K562 (cell line): ENCODE measurements around the gene ERRFI1. TPM values are rescaled to one million over a fixed set of nuclear protein-coding genes. Genes with fewer than 3 reads are reported as not detected.
A peak's percentile ranks its signal among the peaks of the same experiment; 100 is the strongest.

Source experiments
- CREB3L1 ChIP-seq: fragments of 450-650 bp; IDR thresholded peaks from 2 replicates; pipeline ENCODE4 v1.6.1; 2014; ENCODE audit warnings: low read depth, mild to moderate bottlenecking, moderate library complexity, borderline replicate concordance
- FOS ChIP-seq: IDR thresholded peaks from 3 replicates; pipeline ENCODE4 v1.6.1; 2011; ENCODE audit not compliant: insufficient read length; ENCODE audit errors: extremely low read depth
- FOXK1 ChIP-seq: sonication (generic); formaldehyde crosslinking; IDR thresholded peaks from 2 replicates; pipeline ENCODE4 v1.8.0; 2022; ENCODE audit warnings: missing genetic modification reagents, mild to moderate bottlenecking, borderline replicate concordance
- POLR2G ChIP-seq: fragments of 200-400 bp; formaldehyde crosslinking; IDR thresholded peaks from 2 replicates; pipeline ENCODE4 v1.6.1; 2017; ENCODE audit warnings: low read depth, mild to moderate bottlenecking, antibody characterized with exemption, low read length, moderate library complexity
- RB1 ChIP-seq: fragments of 450-650 bp; IDR thresholded peaks from 2 replicates; pipeline ENCODE4 v1.6.1; 2017; ENCODE audit warnings: low read depth, mild to moderate bottlenecking
- RBM22 ChIP-seq: fragments of 200-400 bp; formaldehyde crosslinking; IDR thresholded peaks from 2 replicates; pipeline ENCODE4 v1.6.1; 2018; ENCODE audit warnings: low read length, low read depth; ENCODE audit not compliant: poor library complexity, severe bottlenecking
- TEAD1 ChIP-seq, 2 experiments: fragments of 450-650 bp in 1 of 2; sonication (generic) in 1 of 2; formaldehyde crosslinking; IDR thresholded peaks; 2 replicates each; pipeline versions ENCODE4 v1.4.0 to v1.8.0; 2020 to 2022; ENCODE audit warnings: mild to moderate bottlenecking in 2 of 2, missing genetic modification reagents in 1 of 2
- YY1 ChIP-seq, 3 experiments: IDR thresholded peaks; 2 replicates each; pipeline ENCODE4 v1.6.1; 2011; ENCODE audit warnings: low read length in 2 of 3, mild to moderate bottlenecking in 2 of 3, moderate library complexity in 2 of 3, borderline replicate concordance in 1 of 3, control low read depth in 1 of 3, low read depth in 1 of 3; ENCODE audit not compliant: insufficient read depth in 3 of 3, insufficient replicate concordance in 2 of 3, control insufficient read depth in 1 of 3, insufficient read length in 1 of 3; ENCODE audit errors: extremely low read depth in 1 of 3
- ZNF143 ChIP-seq: sonication (generic); formaldehyde crosslinking; IDR thresholded peaks from 2 replicates; pipeline ENCODE4 v1.9.0; 2022; ENCODE audit warnings: mild to moderate bottlenecking, missing genetic modification reagents
- polyA plus RNA-seq, 8 experiments: library from polyadenylated mRNA; depleted of rRNA in 4 of 8; stranded (reverse) in 5 of 8; unstranded in 3 of 8; fragments of >200 nt; fragmentation: Nextera tagmentation in 2 of 8; fragmentation: Illumina TruSeq in 1 of 8; extraction: Ambion mirVana in 2 of 8; extraction: Trizol in 1 of 8; gene quantifications; 2 replicates each; pipeline versions ENCODE4 v1.2.1 to v1.2.3, GENCODE V29; 2011 to 2014; ENCODE audit warnings: inconsistent platforms in 1 of 8, missing spikeins in 1 of 8
- total RNA-seq, 7 experiments: library from RNA; depleted of rRNA in 6 of 7; stranded (reverse); fragments of >200 nt in 6 of 7; fragmentation: Illumina TruSeq in 2 of 7; extraction: Trizol in 2 of 7; gene quantifications; 2 replicates each; pipeline versions ENCODE4 v1.2.1 to v1.2.3, GENCODE V29; 2011 to 2021; ENCODE audit warnings: low replicate concordance in 1 of 7

ERRFI1 gene
- total and polyA plus RNA-seq, 9 of the 15 experiments (the other 6 are each of a cell fraction or from before 2014, with no cell fraction given): 0.67 to 4.4 (median 1.1) TPM

- TF ChIP-seq RBM22 (peak; percentile 55), FOS (peak; percentile 55), ZNF143 (CRISPR knock-in tag) (0 out of 2 replicates have a peak, but pooled peaks have one; percentile 17), CREB3L1 (peak; percentile 79; the same call in 1 of the 2 replicates), TEAD1 (CRISPR knock-in tag; IDR thresholded peaks at IDR 0.05) (peak in 1 of 2 experiments; percentile 95; a peak in 2 of 4 replicates), RB1 (peak; percentile 89), YY1 (IDR thresholded peaks at IDR 0.05; ENCODE audit: borderline replicate concordance in 1 of 3, control insufficient read depth in 1 of 3, extremely low read depth in 1 of 3, insufficient read depth in 3 of 3, insufficient read length in 1 of 3, insufficient replicate concordance in 2 of 3, low read depth in 1 of 3, low read length in 2 of 3) (peak in 1 of 3 experiments; percentile 35), FOXK1 (CRISPR knock-in tag) (0 out of 2 replicates have a peak, but pooled peaks have one; percentile 83), POLR2G (peak; percentile 94)
Observed at GRCh38 chr1:8026153-8026975, at the start of gene ERRFI1 (continued).
